ENCODE measurements around the gene TGDS.

The TGDS gene

GRCh38 chr13:94599877-94600276 is 3.9 kb upstream of the TGDS start:
- no peak for DNase-seq

- no peak for DNase-seq
These were observed 2.3 kb upstream of the TGDS start for GRCh38 chr13:94598281-94598680.

- no peak for DNase-seq
These were observed 621 bp upstream of the TGDS start for GRCh38 chr13:94596575-94596971.

DNA sequence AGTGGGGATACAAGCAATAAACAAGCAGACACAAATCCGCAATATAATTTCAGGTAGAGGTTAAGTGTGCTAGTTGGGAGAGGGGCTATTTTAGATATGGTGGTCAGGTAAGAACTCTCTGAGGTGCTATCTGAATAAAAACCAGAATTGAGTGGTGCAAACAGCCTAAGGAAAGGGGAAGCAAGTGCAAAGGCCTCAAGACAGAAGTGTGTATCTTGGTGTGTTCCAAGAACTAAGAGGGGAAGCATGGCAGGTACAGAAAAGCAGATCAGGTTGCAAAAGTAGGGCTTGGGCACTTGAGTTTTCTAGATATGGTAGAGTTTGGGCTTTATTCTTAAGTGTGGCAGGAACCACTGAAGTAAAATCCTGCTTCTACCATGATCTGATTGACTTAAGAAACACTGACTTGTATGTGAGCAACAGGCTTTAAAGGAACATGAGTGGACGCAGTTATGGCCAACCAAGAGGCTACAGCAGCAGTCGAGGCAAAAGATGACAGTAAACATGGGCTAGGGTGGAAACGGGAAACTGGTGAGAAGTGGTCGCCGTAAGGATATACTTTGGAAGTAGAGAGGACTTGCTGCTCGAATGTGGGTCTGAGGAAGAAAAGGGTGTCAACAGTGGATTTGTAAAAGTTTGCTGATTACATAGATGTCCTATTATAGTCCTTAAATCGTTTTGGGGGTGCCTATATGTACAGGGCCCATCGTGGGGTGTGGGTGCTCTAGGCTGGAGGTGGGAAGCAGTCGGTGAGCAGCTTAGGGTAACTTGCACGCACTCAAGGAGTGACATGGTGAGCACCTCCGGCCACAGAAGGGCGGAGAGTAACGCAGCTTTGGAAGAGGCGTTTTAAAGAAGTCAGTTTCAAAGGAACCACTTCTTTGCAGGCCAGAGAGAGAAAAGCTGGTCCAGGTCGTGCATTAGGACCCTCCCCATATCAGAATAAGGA is 677 bp downstream of the TGDS start:
- DNase-seq, result peak; percentile 27

DNA sequence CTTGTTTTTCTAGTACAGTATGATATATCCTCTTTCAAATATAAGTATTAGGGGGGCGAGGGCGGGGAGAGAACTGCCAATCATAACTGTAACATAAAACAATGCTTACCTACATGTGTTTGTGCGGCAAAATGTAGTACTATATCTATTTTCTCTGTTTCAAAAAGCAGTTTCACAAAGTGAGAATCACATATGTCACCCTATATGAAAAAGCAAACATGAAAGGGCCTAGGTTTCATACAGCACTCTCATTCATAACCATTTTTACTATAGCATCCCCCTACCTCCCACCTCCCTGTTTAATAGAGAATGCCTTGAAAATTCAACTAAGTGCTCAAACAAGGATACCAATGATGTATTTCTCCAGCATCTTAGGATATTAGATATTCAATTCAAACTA is 5.2 kb downstream of the TGDS start:
- no peak for DNase-seq

DNA sequence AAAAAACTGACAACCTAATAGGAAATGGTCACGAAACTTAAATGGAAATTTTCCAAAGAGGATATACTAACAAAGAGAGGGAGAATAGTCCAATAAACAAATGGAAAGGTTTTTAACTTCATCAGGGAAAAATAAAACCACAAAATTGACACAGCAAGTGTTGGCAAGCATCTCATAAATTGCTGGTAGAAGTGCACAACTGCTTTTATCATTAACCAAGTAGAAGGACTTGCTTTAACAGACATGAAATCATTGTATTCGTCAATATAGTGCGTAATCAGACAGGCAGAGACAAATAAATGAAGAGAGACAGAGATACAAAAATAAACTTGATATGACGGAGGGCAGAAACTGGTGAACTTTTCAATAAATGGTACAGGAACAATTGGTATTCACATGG is 7.4 kb downstream of the TGDS start:
- DNase-seq, result no peak

DNA sequence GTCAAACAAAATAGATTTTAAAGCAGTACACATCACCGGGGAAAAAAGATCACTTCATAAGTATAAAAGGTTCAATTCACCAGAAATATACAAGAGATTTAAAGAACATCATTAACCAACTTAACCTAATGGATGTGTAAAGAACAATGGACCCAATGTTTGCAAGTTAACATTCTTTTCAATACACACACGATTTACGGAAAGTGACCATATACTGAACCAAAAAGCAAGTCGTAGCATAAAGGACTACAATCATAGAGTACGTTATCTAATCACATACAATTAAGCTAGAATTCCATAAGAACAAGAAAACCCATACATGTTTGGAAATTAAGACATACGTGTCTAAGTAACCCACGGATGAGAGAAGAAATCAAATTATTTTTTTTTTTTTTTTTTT is 9.6 kb downstream of the TGDS start:
- DNase-seq, result no peak

- DNase-seq, result no peak
These were observed 10.3 kb downstream of the TGDS start for GRCh38 chr13:94585543-94586101.

DNA sequence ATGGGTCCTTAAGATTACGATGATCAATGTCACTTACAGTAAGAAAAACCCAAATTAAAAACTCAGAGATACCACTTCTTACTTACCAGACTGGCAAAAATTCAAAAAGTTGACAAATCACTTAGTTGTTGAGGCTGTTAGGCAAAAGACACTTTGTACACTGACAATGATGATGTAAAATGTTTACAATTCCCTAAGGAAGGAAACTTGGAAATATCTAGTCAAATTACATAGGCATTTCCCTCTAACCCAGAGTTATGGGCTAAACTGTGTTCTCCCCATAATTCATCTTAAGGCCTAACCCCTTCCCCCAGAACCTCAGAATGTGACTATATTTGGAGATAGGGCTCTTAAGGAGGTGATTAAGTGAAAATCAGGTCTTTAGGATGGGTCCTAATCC is 12.0 kb downstream of the TGDS start:
- DNase-seq, result no peak

GRCh38 chr13:94579063-94579462 is 16.9 kb downstream of the TGDS start:
- DNase-seq, result no peak

GRCh38 chr13:94569615-94570014 is 26.3 kb downstream of the TGDS start:
- DNase-seq, result no peak

DNA sequence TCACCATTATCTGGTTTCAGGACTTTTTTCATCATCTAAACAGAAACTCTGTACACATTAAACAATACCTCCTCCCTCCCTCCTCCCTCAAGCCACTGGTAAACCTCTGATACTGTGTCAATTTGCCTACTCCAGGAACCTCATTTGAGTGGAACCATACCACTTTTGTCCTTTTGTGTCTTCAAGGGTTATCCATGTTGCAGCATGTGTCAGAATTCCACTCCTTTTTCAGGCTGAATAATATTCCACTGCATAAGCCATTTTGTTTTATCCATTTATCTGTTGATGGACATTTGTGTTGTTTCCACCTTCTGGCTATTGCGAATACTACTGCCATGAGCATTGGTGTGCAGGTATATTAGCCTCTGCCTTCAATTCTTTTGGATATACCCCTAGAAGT is 27.5 kb downstream of the TGDS start:
- no peak for DNase-seq

- DNase-seq, result no peak
These were observed 28.4 kb downstream of the TGDS start for GRCh38 chr13:94567581-94567980.

DNA sequence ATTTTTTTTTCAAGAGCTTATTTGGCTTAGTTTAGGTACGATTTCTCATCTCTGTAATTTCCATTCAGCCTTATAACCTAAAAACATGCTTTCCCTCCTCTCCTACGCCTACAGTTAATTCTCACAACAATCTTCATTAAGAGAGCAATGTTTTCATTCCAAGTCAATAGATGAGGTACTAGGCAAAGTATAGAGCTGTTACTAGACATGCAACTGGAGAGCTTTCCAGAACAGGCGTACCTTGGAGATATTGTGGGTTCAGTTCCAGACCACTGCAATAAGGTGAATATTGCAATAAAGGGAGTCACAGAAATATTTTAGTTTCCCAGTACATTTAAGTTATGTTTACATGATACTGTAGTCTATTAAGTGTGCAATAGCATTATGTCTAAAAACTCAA is 34.8 kb downstream of the TGDS start:
- no peak for DNase-seq

DNA sequence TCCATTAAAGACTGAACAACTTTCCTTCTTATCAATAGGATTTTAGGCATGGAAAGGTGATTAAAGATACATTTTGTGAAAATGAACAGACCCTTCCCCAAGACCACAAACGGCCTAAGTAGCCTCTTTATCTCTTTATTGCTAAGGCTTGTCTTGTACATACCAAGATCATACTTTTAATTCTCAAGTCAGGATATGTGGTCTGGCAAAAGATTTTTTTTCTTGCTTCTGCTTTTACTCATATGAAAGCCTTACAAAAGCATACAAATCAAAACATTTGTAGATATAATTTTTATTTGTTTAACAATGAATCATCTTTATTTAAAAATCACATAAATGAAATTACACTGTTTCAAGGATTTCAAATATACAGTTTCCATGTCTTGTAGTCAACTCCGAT is 35.8 kb downstream of the TGDS start:
- DNase-seq, result no peak

GRCh38 chr13:94559222-94559795 is 36.6 kb downstream of the TGDS start:
- DNase-seq, result no peak

- DNase-seq, result no peak
These were observed 37.2 kb downstream of the TGDS start for GRCh38 chr13:94558716-94559115.

DNA sequence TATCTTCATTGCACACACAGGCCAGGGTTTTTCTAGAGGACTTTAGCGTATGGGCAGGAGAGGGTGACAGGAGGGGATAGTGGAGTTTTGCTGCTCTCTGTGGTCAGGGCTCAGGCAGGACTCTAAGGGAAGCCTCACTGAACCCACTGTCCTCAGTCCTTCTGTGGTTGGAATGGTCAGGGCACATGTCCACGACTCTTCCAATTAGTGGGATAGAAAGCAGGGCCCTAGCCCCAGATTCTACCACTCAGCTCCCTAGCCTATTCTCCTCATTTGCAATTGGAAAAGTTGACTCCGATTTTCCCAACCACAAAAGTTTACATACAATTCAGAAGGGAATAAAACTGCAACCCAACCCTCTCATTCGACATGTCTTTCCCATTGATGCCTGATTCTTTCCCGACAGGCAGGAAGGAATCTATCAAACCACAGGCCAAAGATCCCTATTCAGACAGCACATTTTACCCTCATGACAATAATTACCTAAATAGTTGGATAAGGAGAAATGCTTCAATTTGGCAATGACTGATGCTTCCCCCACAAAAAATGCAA is 38.2 kb downstream of the TGDS start:
- no peak for DNase-seq

DNA sequence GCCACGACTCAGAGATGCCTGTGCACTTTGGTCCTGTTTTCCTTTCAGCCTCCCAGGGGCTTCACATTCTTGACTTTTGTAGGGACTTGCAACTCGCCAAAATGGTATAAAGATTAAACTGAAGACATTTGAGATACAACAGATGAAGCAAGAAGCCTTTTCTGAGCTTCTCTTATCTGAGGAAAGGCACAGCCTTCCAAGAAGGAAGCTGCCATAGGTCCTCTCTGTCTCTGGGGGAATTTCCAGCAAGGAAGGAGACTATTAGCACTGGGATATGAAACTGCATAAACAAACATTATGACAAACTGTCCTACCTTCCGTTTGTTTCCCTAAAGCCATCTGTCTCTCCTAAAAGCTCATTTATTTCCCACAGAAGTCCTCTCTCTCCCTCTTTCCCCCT is 39.3 kb downstream of the TGDS start:
- DNase-seq, result no peak

DNA sequence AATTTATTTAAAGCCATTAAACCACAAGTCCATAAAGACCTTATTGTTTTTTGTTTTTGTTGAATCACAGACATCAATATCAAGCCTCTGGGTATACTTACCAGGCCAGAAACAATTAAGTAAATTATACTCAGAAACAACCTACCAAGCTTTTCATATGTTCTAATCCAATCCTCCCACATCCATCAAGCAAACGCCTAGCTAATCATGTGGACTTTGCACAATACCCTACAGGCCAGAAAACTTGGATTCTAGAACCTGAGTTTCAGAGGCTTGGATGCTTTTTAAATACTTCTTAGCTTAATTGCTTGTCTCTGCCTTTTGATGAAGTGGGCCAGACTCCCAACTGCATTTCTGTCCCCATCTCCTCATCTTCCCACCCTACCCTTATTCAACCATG is 39.9 kb downstream of the TGDS start:
- DNase-seq, result no peak

GRCh38 chr13:94553766-94554165 is 42.2 kb downstream of the TGDS start:
- DNase-seq, result no peak

DNA sequence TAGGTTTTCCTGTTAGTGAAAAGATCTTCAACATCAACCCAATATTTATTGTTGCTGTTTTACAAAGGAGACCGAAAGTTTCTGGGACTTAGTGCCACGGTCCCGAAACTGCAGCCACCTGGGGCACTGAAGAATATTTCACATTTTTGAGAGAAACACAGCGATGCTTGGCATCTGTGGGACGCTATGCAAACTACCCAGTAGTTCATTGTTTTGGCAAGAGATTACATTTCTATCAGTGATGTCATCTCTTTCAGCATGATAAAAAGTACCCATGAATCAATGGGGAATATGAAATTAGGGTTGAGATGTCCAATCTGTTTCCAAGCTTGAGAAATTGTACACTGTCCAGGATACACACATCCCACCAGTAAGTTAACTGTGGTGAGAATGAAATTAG is 43.9 kb downstream of the TGDS start:
- DNase-seq, result no peak

DNA sequence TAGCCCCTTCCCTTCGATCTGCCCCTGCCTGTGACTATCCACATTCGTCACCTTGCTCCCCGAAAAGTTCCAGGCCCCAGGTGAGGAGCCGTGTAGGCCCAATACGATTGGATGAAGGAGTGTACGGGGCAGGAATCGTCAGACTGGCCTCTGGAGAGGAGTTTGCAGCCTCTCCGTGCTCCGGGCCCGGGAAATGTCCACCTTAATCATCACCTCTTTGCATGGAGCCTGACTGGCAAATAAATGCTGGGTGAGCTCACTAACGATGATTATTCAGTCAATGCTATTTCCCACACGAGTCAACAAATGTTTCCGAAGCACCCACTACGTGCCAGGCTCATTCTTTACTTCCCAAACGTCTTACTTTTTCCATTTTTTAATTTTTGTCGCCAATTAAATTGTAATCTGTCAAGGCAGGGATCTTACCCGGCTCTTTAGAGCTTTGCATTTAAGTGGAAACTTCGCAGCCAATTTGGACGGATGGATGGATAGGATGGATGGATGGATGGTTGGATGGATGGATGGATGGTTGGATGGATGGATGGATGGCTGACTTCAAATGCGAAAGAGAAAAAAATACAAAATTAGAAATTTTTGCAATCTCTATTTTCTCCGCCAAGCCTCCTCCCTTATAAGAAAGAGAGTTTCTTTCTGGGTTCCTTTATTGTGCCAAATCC is 45.8 kb downstream of the TGDS start:
- no peak for DNase-seq
